Esophagus squamous epithelium (tissue), 5 donors: Measurements from ENCODE around the gene MPND. TPM values are rescaled to one million over a fixed set of nuclear protein-coding genes. Genes with fewer than 3 reads are reported as not detected.

Experiments
- DNase-seq: peaks from one replicate; lab custom pipeline; 2025; lab: John Stamatoyannopoulos, UW
- H3K27ac ChIP-seq, 4 donors: fragments of 200-600 bp; sonication (generic); one replicate each; pipeline ENCODE4 v1.5.1; 2016 to 2019; ENCODE audit warnings: mild to moderate bottlenecking in 1 of 4
- H3K27me3 ChIP-seq, 4 donors: fragments of 200-600 bp; sonication (generic); 1 replicate in 3 of 4; 2 replicates in 1 of 4; pipeline versions ENCODE4 v1.5.1 to v1.6.0; 2017 to 2021; ENCODE audit warnings: antibody characterized with exemption in 1 of 4
- H3K36me3 ChIP-seq, 3 donors: fragments of 200-600 bp; sonication (generic); one replicate each; pipeline ENCODE4 v1.5.1; 2016 to 2019
- H3K4me1 ChIP-seq, 3 donors: fragments of 200-600 bp; sonication (generic); one replicate each; pipeline ENCODE4 v1.5.1; 2017 to 2019
- H3K4me3 ChIP-seq, 4 donors: fragments of 200-600 bp; sonication (generic); 1 replicate in 3 of 4; 2 replicates in 1 of 4; pipeline ENCODE4 v1.5.1; 2016 to 2019; ENCODE audit warnings: mild to moderate bottlenecking in 2 of 4, moderate library complexity in 1 of 4
- H3K9me3 ChIP-seq, 3 donors: fragments of 200-600 bp; sonication (generic); one replicate each; pipeline ENCODE4 v1.5.1; 2016 to 2019
- POLR2A ChIP-seq, 4 donors: fragments of 450-650 bp; IDR thresholded peaks; one replicate each; pipeline ENCODE4 v1.6.1; 2017; ENCODE audit warnings: antibody characterized with exemption in 4 of 4, mild to moderate bottlenecking in 4 of 4, moderate library complexity in 3 of 4
- WGBS, 2 donors: methylation state at CpG; one replicate each; pipeline ENCODE4 v1.1.5; 2018; 5-methylcytosine and 5-hydroxymethylcytosine counted together
- intact Hi-C: fragments of 100-400 bp; cut with DNase I; formaldehyde crosslinking; loops from one replicate; pipeline ENCODE4 v1.15.0; 2022
- total RNA-seq, 4 donors: library from RNA; depleted of rRNA; stranded (reverse); fragments of >200 nt; gene quantifications; one replicate each; pipeline ENCODE4 v1.1.0, GENCODE V29; 2016
- TF ChIP-seq, protein P1 (sequence below), 6 experiments: fragments of 450-650 bp in 4 of 6; fragments of 200-600 bp in 2 of 6; sonication (generic) in 2 of 6; IDR thresholded peaks; one replicate each; pipeline ENCODE4 v1.5.1; 2016 to 2019; ENCODE audit warnings: antibody characterized with exemption in 6 of 6, mild to moderate bottlenecking in 4 of 6, moderate library complexity in 4 of 6
- donor health status: DM: yes; HTN: yes; CAD: no.

Gene MPND
- total RNA-seq, 4 donors from 2014 or later: 2.5 to 11.1 (median 6.5) TPM

DNA sequence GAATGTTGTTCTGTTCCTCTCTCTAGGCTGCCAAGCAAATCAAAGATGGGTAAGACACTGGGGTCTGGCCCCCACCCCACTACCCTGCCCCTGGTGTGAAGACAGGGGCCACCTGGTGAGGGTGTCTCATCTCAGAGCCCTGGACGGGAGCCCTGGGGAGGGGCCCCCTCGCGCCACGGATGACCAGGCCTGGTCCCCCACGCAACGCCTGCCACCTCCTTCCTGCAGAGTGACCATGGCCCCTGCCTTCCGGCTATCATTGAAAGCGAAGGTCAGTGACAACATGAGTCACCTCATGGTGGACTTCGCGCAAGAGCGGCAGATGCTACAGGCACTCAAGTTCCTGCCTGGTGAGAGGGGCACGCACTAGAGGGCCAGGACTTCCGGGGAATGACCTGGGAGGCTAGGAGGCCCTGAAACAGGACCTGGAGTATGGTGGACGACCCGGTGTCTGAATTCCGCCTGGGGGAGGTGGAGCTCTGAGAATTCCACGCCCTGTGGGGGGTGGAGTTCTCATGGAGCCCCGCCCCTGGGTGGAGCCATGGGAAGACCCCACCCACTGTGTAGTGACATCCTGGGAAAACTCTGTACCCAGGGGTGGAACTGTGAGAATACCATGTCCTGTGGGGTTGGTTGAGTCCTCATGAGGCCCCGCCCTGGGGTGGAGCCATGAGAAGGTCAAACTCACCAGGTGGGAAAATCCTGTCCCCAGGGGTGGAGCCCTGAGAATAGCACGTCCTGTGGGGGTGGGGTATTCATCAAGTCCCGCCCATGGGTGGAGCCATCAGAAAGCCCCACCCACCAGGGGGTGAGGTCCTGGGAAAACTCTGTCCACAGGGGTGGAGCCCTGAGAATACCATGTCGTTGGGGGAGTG lies 32.9 kb upstream of the MPND start:
- TF ChIP-seq, protein P1, sequence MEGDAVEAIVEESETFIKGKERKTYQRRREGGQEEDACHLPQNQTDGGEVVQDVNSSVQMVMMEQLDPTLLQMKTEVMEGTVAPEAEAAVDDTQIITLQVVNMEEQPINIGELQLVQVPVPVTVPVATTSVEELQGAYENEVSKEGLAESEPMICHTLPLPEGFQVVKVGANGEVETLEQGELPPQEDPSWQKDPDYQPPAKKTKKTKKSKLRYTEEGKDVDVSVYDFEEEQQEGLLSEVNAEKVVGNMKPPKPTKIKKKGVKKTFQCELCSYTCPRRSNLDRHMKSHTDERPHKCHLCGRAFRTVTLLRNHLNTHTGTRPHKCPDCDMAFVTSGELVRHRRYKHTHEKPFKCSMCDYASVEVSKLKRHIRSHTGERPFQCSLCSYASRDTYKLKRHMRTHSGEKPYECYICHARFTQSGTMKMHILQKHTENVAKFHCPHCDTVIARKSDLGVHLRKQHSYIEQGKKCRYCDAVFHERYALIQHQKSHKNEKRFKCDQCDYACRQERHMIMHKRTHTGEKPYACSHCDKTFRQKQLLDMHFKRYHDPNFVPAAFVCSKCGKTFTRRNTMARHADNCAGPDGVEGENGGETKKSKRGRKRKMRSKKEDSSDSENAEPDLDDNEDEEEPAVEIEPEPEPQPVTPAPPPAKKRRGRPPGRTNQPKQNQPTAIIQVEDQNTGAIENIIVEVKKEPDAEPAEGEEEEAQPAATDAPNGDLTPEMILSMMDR (IDR thresholded peaks at IDR 0.05): no peak
- TF ChIP-seq POLR2A (IDR thresholded peaks at IDR 0.05): no peak
- DNase-seq: no peak
- intact Hi-C loops: no loop called here
- H3K9me3 ChIP-seq: no peaks in the 10 kb centered on the region
- H3K27ac ChIP-seq: no peak overlapping the region
- H3K4me1 ChIP-seq: peaks cover 0 to 7% (median 0%) of the 10 kb centered on the region in 3 donors
- peaks cover 0 to 17% (median 0%) of the 10 kb centered on the region in 4 donors for H3K27me3 ChIP-seq
- H3K4me3 ChIP-seq: no peak overlapping the region
- no peaks in the 10 kb centered on the region for H3K36me3 ChIP-seq
- WGBS, 2 donors: 84 to 88% methylated on average over 6 to 14 of the region's 22 CpGs

GRCh38 chr19:4313847-4314490 lies 29.4 kb upstream of the MPND start:
- no peak for TF ChIP-seq POLR2A (IDR thresholded peaks at IDR 0.05)
- TF ChIP-seq, protein P1 (IDR thresholded peaks at IDR 0.05): no peak
- intact Hi-C loops: no loop called here
- no peaks in the 10 kb centered on the region for H3K27me3 ChIP-seq
- WGBS, 2 donors: 34 to 35% methylated on average over 10 to 11 of the region's 12 CpGs
- no peak overlapping the region for H3K4me3 ChIP-seq
- no peak overlapping the region for H3K27ac ChIP-seq
- DNase-seq: no peak
- no peaks in the 10 kb centered on the region for H3K36me3 ChIP-seq
- peaks cover 0 to 7% (median 0%) of the 10 kb centered on the region in 3 donors for H3K4me1 ChIP-seq
- no peaks in the 10 kb centered on the region for H3K9me3 ChIP-seq

DNA sequence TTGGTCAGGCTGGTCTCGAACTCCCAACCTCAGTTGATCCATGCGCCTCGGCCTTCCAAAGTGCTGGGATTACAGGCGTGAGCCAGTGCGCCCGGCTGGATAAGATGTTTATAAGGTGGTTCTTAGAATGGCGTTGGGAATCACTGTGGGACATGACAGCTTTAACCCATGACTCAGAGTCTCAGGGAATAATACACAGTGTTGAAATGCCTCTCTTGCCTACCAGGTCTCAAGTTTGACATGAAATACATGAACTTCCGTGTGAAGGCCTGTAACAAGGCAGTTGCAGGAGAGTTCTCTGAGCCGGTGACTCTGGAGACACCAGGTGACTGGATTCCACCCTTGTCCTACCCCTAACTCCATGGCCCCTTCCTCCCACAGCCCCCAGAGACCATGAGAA lies 26.4 kb upstream of the MPND start:
- TF ChIP-seq, protein P1 (IDR thresholded peaks at IDR 0.05): no peak
- TF ChIP-seq POLR2A (IDR thresholded peaks at IDR 0.05): no peak
- Histone ChIP-seq H3K27ac (no peak overlapping the region), H3K4me1 (peaks cover 0 to 7% (median 0%) of the 10 kb centered on the region in 3 donors), H3K4me3 (no peak overlapping the region), H3K36me3 (no peaks in the 10 kb centered on the region), H3K9me3 (no peaks in the 10 kb centered on the region), H3K27me3 (no peaks in the 10 kb centered on the region)
- no peak for DNase-seq
- intact Hi-C loops: no loop called here
- WGBS, 2 donors: 85 to 87% methylated on average over 3 to 9 of the region's 9 CpGs

- intact Hi-C loops: no loop called here
- Histone ChIP-seq H3K4me1 (peaks cover 0 to 7% (median 0%) of the 10 kb centered on the region in 3 donors), H3K27ac (no peak overlapping the region), H3K9me3 (peaks cover 0 to 3% (median 0%) of the 10 kb centered on the region in 3 donors), H3K4me3 (no peak overlapping the region), H3K27me3 (no peaks in the 10 kb centered on the region), H3K36me3 (no peaks in the 10 kb centered on the region)
- WGBS, 2 donors: 92 to 99% methylated on average over 7 of the region's 7 CpGs
- DNase-seq: no peak
- no peak for TF ChIP-seq POLR2A (IDR thresholded peaks at IDR 0.05)
- TF ChIP-seq, protein P1 (IDR thresholded peaks at IDR 0.05): no peak
These were observed 24.9 kb upstream of the MPND start for GRCh38 chr19:4318460-4318859.
